GM18867 (cell line): ENCODE measurements around the gene SERPINB13.
"Not testable (repeated sequence)": the region's sequence is repeated elsewhere in the genome, so short reads cannot be mapped to it uniquely, and the experiment has no call there.

Experiments used
- ATAC-seq: cut with Tn5 transposase; IDR thresholded peaks from one replicate; pipeline ENCODE4 v1.9.1; 2021; ENCODE audit warnings: mild to moderate bottlenecking, moderate library complexity; ENCODE audit not compliant: unreplicated experiment

The SERPINB13 gene

DNA sequence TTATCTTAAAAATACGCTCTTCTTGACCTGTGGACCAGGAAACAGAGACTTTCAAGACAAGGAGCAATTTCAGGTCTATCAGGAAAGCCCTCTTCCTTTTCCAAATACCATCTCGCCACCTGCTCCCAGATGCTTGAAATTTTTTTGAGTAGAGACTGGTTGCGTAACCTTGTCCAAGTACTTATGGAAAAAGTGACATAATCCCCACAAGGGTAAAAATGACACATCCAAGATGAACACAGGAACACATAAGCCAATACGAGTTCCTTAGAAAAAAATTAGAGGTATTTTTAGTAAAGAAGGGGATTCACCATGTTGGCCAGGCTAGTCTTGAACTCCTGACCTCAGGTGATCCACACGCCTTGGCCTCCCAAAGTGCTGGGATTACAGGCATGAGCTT, 1.8 kb downstream of the SERPINB13 start:
- no peak for ATAC-seq

DNA sequence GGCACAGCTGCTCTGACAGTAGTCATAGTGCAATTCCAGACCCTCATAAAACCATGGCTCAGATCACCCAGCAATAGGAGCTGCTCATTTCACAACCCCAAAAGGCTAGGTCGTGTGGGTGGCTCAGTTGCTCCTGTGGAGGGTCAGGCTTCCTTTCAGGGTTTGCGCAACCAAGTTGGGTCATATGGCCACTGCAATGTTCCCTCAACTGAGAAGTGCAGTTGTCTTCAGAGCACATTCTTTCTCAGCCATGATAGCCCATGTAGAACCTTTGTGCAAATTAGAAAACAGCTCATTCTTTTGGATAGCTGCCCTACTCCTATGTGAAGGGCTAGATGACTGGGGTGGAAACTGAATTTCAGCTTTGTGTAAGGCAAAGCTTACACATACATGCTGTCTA, 3.2 kb downstream of the SERPINB13 start:
- no peak for ATAC-seq

DNA sequence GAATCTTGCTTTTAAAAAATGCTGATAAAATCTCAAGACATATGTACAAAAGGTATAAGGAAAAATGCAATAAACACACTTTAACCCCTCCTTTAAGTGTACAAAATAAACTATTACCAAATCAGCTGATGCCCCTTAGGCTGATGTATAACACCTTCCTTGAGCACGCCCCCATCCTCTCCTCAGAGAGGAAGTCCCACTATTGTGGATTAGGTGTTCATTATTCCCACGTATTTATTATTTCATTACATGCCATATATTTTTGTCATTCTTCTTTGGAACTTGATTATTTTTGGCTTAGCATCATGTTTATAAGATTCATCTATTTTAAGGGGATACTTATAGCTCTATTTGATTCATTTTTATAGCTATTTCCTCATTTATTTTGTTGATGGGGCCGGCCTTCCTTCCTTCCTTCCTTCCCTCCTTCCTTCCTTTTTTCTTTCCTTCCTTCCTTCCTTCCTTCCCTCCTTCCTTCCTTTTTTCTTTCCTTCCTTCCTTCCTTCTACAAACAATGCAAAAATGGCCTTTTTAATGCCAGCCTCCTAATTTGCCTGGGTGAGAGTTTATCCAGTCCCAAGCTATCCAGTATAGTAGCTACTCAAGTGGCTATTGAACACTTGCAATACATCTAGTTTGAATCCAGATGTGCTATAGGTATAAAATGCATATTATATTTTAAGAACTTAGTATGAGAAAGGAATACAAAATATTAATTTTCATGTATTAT, 4.0 kb downstream of the SERPINB13 start:
- ATAC-seq: no peak

DNA sequence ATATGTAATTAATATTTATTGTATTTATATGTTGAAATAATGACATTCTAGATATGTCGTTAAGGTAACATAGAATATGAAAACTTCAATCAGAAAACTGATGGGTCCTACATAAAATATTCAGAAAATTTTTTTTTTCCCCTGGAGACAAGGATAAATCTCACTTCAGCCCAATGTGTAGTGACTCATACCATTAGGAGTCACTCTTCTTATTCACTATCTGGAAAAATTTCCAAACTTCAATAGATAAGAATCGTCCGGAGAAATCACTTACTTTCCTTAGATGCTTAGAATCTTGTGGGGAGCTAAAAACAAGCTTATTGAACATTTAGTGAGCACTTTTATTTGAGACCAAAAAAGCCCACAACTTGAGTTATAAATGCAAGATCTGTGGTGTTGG, 4.6 kb downstream of the SERPINB13 start:
- ATAC-seq: no peak

DNA sequence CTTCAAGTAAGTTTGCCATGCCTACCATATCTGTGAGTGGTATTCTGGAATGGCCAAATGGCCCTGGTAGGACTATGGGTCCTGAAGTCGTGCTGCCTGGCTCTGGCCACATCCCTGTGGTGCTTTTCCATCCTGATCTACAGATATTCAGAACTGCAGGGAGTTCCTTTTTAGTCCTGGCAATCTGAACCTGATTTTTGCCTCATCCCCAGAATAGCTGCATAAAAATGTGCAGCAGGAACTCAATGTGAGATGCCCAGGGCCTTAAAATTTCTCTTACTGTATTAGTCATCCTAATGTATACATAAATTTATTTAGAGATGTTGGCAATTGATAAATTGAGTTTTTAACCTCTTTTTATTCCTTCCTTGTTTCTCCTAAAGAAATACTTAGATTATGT, 5.3 kb downstream of the SERPINB13 start:
- no peak for ATAC-seq

DNA sequence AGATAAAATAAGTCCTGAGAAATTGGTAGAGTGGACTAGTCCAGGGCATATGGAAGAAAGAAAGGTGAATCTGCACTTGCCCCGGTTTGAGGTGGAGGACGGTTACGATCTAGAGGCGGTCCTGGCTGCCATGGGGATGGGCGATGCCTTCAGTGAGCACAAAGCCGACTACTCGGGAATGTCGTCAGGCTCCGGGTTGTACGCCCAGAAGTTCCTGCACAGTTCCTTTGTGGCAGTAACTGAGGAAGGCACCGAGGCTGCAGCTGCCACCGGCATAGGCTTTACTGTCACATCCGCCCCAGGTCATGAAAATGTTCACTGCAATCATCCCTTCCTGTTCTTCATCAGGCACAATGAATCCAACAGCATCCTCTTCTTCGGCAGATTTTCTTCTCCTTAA, 9.8 kb downstream of the SERPINB13 start:
- no peak for ATAC-seq

DNA sequence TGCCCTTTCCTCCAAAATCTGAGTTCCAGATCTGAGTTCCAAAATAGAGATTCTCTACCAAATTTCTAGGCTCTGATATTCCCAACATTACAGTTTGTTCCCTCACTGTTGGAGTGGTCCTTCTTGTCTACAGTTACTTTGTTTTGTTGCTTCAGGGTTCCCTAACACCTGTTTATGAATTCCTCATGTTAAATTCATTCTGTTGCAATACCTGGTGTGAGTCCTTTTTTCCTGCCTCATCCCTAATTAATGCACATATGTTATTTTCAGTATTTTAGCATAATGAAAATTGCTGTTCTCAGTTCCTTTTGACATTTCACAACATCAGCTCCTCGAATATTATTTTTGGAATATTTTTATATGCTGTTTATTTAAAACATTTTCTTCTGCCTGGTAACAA, 16.2 kb downstream of the SERPINB13 start:
- no peak for ATAC-seq

DNA sequence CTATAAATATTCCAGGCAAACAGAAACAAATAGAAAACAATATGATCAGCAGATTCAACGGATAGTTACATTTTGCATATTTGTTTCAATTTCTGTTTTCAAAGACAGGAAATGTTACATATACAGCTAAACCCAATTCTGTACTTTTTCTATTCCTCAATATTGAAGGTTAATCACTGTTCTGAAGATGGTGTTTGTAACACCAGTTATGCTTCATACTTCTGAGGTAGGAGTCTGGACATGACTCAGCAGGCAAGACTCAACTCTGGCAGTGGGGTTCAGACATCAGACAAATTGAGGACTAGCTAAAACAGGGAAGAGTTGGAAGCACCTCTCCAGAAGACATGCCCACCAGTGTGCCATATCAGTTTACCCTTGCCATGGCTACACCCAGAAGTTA, 16.6 kb downstream of the SERPINB13 start:
- peak; percentile 97 for ATAC-seq

DNA sequence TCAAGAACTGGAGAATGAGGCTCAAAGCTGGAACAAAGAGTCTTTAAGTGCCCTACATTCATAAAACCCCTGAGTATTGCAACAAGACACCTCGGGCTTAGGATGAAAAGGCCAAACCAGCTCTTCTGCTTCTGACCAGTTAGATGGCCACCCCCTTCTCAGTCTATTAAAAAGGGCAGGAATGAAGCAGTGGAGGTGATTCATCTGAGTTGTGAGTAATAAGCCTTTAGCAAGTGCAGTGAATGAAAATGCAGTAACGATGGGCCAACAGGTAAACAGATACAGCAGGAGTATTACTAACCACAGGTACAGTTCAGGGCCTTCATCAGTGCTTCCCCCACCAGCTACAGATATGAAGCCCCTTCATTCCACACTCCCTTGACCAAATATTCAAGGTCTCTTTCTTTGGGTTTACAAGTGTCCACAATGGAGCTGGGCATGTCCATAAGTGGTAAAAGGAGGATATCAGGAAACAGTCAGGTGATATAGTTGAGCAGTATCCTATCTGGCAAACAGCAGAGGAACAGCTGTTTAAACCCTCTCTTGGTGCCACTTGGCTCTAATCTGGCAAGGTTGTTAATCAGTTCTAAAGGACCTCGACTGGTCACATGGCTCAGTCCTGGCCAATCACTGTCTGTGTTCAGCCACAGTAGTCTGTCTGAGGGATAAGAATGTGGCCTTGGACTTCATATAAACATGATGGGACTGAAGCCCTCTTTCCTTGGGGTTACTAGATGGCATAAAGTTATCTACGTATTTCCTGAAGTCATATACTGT, 17.8 kb downstream of the SERPINB13 start:
- no peak for ATAC-seq

DNA sequence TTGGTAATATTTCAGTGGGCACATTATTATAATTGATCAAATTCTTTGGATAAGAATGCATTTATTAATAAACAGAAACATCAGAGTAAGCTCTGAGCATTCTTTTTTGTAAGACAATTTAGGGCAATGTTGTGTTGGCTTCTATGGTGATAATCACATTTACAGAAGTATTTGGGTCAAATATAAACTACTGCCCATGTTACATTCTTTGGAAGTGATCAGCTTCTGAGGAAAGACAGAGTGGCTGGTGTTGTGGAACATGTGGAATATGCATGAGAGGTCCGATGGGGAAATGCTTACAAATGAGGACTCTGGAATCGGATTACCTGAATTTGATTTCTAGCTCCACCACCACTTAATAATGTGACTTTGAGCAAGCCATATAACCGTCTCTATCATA, 19.4 kb downstream of the SERPINB13 start:
- ATAC-seq: no peak

DNA sequence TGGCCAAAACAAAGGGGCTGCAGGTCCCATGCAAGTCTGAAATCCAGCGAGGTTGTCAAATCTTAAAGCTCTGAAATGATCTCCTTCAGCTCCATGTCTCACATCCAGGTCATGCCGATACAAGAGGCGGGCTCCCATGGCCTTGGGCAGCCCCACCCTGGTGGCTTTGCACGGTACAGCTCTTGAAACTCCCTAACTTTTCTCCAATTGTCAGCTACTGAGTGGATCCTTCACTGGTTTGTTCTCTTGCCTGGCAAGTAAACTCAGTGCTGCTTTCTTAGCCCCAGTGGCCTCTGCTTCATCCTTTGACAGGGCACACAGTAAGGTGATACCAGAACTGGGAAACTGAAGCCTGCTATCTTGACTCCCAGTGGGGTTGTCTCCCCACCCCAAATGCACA, 26.3 kb downstream of the SERPINB13 start:
- no peak for ATAC-seq

DNA sequence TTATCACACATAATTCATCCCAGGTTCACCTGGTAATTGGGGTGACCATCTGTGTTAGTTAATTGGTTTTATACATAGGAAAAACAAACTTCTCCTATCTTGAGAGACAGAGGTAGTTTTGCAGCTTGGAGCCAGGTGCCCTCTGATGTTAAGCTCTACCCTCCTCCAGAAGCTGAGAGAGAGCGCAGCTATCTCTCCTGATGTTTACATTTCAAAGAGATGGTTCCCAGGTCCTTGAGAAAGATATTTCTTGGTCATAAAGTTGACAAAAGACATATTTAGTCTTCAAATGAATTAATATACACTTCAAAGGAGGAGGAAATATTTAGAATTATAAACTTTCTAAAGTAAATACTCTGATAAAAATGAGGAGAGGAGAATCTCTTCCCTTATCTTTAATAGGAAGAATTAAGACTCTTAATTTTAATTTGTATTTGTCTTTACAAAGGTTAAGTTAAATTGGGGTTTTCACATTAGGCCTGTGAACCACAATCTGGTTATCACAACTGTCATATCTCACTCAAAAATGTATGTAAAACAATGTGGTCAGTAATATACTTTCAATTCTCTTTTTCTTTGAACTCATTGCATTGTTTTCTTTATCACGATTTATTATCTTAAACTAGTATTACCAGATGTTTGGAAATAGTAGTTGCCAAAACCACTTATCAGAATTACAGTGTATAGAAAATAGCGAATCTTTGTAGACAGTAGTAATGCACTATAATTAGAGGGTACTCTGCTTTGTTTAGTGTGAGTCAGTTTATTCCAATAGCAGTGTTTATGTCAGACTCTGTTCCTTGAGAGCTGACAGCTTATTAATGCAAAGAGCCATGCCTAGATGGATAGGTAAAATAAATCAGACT, 30.1 kb downstream of the SERPINB13 start:
- ATAC-seq: peak; percentile 92

DNA sequence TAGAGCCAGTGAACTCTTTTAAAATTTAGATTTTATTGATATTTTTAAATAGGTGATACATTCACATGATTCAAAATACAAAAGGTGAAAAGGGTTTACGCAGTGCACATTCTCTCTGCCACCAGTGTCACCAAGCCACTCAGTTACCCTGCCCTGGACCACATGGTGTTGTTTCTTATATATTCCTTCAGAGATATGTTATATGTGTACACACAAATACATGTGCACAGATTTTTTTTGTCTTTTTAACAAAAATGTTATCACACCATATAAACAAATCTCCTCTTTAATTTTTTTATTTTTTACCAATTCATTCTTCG, 30.7 kb downstream of the SERPINB13 start:
- peak; percentile 22 for ATAC-seq

DNA sequence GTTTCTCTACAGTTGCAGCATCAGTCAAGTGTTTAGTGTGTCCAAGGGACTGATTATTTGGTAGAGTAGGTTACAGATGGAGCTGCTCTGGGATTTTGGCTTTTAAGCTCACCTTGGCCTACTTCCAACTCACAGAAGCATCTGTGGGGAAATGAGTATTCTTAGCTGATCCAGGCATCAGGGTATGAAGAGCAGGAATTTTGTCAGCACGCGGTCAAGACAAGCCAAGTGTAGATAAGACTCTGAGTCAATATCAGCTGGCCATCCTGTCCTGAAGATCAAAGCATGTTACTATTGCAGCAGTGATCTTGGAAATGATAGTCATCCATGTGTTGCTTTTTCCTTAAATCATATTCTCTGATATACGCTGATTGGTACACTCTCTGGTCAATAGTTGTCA, 32.5 kb downstream of the SERPINB13 start:
- ATAC-seq: no peak

DNA sequence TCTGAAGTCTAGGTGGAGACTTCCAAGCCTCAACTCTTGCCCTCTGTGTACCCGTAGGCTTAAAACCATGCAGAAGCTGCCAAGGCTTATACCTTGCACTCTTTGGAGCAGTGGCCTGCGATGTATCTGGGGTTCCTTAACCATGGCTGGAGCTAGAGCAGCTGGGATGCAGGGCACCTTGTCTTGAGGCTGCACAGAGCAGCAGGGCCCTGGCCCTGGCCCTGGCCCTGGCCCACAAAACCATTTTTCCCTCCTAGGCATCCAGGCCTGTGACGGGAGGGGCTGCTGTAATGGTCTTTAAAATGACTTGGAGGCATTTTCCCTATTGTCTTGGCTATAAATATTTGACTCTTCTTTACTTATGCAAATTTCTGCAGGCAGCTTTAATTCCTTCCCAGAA, 37.7 kb downstream of the SERPINB13 start:
- no peak for ATAC-seq

DNA sequence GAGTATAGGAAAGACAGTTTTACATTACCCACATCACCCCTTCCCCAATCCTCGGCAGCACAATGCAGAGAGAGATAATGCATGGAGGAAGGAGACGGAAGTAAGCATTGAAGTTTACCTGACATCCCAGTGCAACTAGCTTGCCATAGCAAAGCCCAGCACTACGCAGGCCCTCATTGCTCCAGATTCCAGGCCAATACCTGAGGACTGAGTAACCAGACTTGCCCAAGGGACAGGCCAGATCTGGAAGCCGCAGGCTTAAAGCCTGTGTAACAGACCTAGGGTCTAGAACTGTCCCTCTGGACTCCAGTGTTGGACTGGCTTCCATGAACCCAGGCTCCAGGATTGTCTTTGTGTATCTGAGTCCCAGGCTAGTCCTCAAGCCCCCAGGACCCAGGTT, 39.3 kb downstream of the SERPINB13 start:
- ATAC-seq: no peak

DNA sequence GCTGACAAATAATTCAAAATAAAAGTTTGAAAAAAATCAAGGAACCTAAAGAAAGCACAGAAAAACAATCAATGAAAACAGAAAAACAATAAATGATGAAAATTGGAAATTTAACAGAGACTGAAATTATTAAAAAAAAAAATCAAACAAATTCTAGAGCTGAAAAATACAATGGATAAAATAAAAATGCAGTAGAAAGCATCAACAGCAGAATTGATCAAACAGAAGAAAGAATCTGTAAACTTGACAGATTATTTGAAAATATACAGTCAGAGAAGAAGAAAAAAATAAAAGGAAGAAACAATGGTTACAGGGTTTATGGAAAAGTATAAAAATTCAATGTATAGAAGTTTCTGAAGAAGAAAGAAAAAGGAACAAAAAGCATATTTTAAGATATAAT, 40.7 kb downstream of the SERPINB13 start:
- ATAC-seq: no peak

DNA sequence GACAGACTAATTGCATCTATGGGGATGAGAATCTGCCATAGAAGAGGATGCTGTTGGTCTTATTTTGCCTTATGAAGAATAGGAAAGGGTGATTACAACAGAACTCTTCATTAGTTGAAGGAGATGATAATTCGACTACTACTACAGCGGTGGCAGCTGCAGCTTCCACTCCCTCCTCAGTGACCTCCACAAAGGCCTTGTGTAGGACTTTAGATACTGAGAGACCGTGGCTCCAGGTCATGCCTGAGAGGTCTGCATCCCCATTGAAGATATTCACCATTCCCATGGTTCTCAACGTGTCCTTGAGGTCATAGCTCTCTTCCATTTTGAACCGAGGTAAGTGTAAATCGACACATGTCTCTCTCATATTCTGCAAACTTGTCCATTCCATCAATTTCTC, 50.6 kb downstream of the SERPINB13 start:
- no peak for ATAC-seq

DNA sequence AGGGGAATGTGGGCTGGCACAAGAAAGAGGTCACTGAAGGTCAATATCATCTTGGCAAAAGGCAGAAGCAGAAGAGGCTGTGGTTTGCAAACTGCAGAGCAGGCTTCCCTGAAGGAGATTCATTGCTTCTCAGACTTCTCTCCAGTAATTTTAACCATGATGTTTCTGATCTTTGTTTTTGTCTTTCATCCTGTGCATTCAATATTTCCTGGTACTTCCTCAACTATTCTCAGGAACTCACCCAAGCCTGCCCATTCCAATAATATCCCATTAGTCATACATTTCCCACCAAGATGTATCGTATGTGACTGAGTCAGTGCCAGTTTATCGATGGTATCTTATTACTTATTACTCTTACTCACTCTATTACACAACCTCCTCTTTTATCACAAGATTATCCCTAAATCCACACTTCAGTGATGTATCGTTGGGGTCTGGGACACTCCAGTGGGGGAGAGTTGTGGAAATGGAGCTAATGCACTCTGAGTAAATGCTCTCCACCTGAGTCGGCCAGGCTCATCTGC, 54.1 kb downstream of the SERPINB13 start:
- not testable (repeated sequence) for ATAC-seq

DNA sequence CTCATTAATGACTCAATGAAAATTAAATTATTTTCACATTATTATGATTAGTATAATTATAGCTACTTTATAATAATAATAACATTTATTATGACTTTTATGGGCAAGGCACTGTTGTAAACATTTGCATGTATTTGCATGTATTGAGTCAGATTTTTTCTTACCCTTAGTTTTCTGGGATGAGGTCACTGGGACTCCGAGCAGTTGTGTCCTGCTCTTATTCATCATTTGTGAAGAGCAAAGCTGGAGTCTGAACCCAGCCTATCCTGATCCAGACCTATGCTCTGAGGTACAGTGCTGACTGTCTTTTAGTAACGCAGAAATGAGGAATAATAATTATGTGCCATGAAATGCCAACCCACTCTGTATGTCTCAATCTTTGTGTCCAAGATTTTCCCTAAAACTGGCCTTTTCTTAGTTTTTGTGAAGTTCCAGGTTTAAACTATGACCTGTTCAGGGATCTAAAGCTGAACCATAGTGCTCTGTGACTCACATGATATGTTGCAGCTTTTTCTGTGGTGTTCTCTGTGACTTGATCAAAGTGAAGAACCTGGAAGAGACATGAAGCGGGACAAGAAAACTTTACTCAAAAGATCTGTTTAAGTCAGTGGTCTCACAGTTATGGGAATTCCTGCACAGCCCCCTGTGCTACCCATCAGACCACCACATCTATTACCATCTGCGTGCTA, 55.7 kb downstream of the SERPINB13 start:
- not testable (repeated sequence) for ATAC-seq

DNA sequence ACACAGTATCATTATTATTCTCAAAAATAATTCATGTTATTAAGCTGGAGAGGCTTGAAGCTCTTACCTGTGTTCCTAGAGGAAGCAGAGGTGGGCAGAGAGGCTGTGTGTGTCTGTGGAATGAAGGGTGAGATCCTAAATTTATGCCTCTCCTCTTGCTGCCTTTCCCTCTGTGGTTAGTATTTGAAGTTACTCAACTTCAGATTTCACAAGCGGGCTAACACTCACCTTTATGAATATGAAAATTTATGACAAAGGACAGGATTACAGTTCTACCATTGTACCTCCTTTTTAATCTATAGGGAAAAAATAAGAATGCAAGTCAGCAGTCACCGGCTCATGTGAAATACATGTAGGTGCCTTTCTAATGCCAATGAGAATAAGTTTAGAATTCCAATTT, 57.0 kb downstream of the SERPINB13 start, which contains the start of gene SERPINB4:
Gene SERPINB4 (minus strand): TSS at position 115 of the 400 bp plus-strand sequence. CDS start 679 bp downstream, outside the sequence.
- ATAC-seq: not testable (repeated sequence)
